Activated CD4-positive, alpha-beta T cell treated with anti-CD3 and anti-CD28 coated beads for 1 hour (primary cell): ENCODE results near the gene MEF2C.
"Not testable (repeated sequence)": the region's sequence is repeated elsewhere in the genome, so short reads cannot be mapped to it uniquely, and the experiment has no call there.

Source experiments
- DNase-seq: peaks from one replicate; pipeline ENCODE4 v3.0.0-alpha.2; 2020

MEF2C gene

GRCh38 chr5:88883059-88883835 is at the start of gene MEF2C:
TSS of gene MEF2C (minus strand) at chr5:88883184. CDS start at chr5:88823788, 59,396 bp downstream.
- no peak for DNase-seq

DNA sequence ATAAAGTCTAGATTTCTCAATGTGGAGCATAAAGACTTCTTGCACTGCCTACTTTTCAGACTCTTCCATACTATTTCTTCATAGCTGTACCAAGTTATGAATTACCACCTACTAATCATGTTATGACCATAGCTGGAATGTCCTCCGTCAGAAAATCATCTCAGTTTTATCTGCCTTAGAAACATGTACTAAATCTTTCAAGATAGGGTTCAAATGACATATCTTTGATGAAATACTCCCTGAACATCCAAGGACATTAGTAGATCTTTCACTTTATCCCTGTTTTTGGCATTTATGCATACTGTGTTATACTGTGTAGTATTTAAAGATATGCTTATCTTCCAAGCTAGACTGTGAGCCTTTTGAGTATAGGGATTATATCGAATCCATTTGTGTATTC is 49.6 kb upstream of the MEF2C start:
- DNase-seq, result no peak

GRCh38 chr5:88930335-88930734 is 47.4 kb upstream of the MEF2C start:
- no peak for DNase-seq

DNA sequence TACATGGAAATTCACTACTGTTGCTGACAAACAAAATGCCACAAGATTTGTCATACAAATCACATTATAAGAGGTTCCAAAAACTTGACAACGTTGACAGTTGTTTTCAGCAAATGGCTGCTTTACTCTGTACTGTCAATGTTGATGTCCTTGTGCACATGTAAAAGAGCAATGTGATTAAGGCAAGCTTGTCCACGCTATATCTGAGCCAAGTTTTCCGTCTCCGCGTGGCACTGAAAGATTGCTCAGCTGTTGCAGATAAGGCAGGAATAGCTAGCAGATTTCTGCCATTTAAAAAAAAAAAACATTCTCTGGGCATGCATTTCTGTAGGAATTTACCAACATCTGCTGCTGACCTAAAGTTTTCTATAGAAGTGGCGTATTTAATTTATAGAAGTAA is 46.4 kb upstream of the MEF2C start:
- no peak for DNase-seq

DNA sequence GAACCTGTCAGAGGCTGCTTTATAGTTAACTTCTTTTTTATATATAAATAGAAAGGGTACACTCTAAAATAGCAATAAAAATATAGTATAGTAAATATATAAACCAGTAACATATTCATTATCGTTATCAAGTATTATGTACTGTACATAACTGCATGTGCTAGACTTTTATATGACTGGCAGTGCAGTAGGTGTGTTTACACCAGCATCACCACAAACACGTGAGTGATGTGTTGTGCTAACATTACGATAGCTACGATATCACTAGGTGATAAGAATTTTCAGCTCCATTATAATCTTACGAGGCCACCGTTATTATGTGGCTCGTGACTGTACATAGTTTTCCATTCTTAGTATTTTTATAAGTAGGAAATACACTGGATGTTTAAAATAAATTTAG is 43.8 kb upstream of the MEF2C start:
- DNase-seq, result no peak

DNA sequence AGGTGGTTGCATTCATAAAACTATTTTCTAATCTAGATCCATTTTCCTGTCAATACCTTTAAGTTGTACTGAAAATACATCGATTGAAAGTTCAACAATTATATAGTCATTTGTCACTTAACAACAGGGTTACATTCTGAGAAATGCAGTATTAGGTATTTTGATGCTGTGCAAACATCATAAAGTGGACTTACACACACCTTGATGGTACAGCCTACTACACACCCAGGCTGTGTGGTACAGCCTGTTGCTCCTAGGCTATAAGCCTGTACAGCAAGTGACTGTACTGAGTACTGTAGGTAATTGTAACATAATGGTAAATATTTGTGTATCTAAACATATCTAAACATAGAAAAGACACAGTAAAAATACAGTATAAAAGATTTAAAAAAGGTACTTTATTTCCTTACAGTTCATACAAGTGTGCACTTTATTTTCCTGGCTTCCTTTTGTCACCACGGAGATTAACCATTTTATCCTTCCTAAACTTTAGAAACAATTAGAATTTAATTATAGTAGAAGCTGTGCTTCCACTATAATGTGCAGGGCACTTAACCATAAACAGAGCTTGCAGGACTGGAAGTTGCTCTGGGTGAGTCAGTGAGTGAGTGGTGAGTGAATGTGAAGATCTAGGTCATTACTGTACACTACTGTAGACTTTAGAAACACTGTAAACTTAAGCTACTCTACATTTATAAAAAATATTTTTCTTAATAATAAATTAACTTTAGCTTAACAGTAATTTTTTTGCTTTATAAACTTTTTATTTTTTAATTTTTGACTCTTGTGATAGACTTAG is 42.9 kb upstream of the MEF2C start:
- DNase-seq, result no peak

GRCh38 chr5:88924330-88924657 is 41.3 kb upstream of the MEF2C start:
- DNase-seq, result no peak

DNA sequence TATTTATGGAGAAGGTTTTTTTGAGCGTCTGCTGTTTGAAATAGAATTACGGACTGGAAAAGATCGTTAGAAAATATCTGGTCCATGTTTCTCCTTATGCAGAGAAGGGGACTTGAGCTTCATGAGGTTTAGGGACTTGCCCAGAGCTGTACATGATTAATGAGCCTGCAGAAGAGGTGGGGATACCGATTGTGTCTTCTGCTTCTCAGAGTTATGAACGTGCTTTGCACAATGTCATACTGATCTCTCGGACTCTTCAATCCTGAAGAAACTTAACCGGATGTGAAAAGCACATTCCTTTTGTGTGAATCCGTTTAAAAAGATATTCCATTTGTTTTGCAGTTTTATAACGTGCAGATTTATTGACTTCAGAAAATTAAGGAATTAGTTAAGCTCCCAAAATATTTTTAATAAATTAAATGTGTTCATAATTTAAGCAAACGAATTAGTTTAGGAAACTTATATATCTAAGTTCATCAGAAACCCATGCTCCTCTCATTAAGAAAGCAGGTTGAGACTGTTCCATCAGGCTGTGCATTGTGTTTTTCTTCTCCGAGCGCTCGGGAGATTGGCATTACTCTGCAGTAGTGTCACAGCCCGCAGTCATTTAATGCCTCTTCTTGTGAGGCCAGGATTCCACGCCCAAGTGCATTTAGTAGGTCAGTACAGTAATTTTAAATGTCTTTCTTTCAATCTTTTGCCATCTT is 40.8 kb upstream of the MEF2C start:
- no peak for DNase-seq

GRCh38 chr5:88912743-88913142 is 29.8 kb upstream of the MEF2C start:
- not testable (repeated sequence) for DNase-seq

DNA sequence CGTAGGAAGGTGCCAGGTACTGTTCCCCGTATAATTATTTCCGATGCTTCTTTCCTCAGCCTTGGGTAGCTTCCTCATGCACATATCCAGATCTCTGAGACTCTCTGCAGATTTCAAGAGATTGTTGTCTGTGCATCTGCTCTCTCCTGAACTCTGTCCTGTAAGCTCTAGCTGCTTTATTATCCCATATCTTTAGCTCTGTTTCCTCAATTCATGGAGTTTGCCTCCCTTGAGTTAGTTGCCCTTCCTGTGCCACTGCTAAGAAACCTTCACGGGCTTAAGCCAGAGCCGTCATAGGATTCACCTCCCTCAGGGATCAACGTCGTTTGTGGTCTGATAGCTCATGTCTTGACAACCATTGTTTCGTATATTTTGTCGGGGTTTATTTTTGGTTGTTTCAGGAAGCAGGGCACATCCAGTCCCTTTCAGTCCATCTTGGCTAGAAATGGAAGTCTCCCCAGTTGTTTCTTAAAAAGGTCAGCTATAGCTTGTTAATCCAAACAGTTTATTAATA is 28.1 kb upstream of the MEF2C start:
- DNase-seq, result not testable (repeated sequence)

DNA sequence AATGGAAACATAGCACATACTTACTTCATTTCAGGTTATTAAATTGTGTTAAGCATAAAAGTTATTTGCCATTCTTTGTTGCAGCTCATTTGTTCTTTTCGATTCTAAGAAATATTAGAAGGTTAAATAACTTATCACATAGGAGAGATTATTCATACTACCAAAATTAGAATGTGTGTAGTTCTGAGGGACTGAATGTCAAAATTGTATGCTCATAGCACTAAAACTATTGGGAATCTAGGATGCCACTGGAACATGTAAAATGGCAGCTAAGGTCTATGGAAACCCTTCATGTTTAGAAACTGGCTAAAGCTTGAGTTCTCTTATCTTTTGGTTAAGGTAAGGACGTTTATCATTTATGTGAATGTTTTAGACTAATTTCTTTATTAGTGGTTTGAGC is 21.5 kb upstream of the MEF2C start:
- DNase-seq, result not testable (repeated sequence)

- not testable (repeated sequence) for DNase-seq
Measured at GRCh38 chr5:88903966-88904365, 21.0 kb upstream of the MEF2C start.

DNA sequence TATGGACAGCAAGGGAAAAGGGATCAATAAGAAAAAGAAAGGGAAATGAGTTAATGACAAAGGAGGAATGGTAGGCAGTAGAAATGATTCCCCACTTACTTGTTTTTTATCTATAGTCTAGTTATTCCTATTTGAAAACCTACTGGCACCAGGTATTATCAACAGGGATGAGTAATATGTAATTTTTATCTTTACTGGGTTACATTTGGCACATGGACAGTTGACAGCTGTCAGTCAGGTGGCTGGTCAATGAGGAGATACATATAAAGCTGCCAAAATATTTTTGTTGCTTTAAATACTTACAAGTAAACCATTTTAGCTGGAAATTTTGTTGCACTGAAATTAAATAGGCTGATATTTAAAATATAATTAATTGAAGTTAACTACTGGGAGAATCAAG is 18.1 kb upstream of the MEF2C start:
- not testable (repeated sequence) for DNase-seq

- DNase-seq, result no peak
Measured at GRCh38 chr5:88899096-88899737, 16.2 kb upstream of the MEF2C start.

DNA sequence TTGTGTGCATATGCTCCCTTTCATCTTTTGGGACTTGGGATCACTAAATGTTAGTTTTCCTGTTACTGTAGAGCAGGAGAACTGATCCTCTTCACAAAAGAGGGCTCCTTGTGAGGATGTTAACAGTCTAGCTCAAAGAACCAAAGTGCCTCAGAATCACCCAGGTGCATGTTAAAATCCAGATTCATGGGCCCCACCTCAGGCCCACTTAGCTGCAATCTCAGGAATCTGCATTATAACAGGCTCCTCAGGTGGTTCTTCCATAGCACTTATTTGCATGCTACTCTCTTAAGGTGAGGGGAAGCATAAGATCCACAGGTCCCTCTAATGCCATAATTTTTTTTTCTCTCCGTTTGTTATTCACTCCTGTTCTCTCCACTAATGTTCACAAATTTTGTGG is 14.8 kb upstream of the MEF2C start:
- DNase-seq, result no peak

- DNase-seq, result no peak
Measured at GRCh38 chr5:88895681-88896501, 12.9 kb upstream of the MEF2C start.

DNA sequence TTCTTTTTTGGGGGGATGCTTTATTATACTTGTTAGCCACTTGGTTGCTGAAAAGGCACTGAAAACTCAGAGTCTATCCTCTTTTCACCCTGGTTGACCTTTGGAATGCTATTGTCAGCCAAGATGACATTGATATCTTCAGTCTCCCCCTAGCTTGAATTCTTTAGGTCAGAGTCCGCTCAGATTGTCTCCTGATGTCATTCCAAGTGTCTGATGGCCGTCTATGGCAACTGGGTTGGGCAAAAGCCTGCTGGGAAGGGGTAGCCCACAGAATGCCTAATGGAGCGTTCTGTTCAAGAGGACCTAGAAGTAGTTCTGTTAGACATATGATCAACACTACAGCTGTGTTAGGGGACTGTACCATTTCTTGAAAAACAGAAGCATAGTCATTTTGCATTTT is 9.7 kb upstream of the MEF2C start:
- no peak for DNase-seq

DNA sequence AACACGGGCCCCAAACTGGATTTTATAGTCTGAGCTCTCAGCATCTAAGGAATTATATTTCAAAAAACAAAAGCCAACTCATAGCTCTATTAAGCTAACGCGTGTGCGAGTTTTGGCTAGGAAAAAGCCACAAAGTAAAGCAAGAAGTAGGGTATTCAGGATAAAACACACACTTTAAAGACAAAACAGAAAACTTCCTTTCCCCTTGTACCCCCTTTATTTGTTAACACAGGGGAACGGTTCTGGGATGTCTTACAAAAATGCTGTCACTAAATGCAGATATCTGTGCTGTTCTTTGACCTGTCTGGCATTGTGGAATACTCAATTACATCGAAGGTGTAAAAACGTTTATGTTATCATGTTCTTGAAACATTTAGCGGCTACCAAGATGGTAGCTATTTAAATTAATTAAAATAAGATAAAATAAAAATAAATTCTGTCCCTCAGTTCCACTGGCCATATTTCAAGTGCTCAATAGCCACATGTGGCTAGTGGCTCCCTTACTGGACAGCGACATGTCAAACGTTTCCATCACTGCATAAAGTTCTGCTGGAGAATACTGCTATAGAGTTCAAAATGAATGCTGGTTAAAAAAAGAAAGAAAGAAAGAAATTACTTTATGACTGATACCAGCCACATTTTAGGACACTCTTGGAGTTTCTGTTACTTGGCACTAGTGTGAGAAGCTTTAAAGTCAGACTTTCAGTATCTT is 7.2 kb upstream of the MEF2C start:
- no peak for DNase-seq

GRCh38 chr5:88889189-88890069 is 6.4 kb upstream of the MEF2C start:
- no peak for DNase-seq

DNA sequence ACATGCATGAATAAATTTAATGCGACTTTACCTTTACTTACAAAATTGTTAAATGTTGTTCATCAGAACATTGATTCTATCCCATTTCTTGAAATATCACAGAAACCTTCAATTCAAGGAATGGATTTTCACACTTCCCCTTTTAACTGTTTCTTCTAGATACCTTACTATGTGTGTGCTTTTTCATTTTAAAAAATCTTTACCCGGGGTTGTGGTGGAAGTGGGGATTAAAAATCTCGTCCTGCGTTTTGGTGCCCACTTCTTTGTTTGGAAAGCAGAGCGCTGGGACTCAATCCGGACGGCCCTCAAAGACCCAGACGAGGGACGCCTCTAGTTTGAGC is 5.8 kb upstream of the MEF2C start:
- DNase-seq, result no peak

DNA sequence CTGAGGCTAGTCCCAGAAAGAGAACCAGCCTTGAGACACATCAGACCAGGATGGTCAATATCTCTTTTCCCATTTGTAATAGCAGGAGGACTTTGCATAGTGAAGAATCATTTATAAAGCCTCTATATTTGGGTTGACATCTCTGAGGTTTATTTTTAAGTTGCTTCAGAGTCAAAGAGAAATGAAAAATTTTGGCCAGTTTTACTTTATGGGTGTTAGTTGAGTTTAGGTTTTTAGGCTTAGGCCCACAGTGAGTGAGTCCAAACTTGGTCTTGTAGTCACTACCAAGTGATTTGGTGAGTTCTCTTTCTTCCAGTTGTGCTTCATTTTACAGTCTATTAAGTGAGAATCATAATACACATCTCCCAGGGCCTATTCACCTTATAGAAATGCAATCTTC is 5.3 kb upstream of the MEF2C start:
- DNase-seq, result no peak
